ENCODE data around the gene URB1. TPM values are rescaled to one million over a fixed set of nuclear protein-coding genes. Genes with fewer than 3 reads are reported as not detected.

URB1 gene
- total and polyA plus RNA-seq, 2 of the 8 experiments (the other 6 are each of a cell fraction or from before 2014, with no cell fraction given): 8.1 to 28.9 TPM

GRCh38 chr21:32320726-32321125 lies 72.1 kb downstream of the URB1 start:
- H2BK120ac ChIP-seq (replicated peaks; ENCODE audit: low read depth, low read length): no peak overlapping the region
- no peaks in the 10 kb centered on the region for H3K4me1 ChIP-seq (replicated peaks in 1 of 4; ENCODE audit: control insufficient read depth in 3 of 4, insufficient read depth in 4 of 4, low read length in 3 of 4)
- no peak overlapping the region for H3K56ac ChIP-seq (replicated peaks; ENCODE audit: insufficient read length, low read depth, low read length)
- no peak overlapping the region for H4K5ac ChIP-seq (ENCODE audit: insufficient read length, low read depth, low read length)
- no peak overlapping the region for H4K8ac ChIP-seq (ENCODE audit: extremely low read depth, insufficient read depth, low read length)
- no peak for TF ChIP-seq ATF2 (IDR thresholded peaks at IDR 0.05; ENCODE audit: low read length)
- no peak for TF ChIP-seq BACH1 (IDR thresholded peaks at IDR 0.05; ENCODE audit: low read length)
- no peak for TF ChIP-seq GTF2F1 (IDR thresholded peaks at IDR 0.05; ENCODE audit: borderline replicate concordance, low read depth, low read length)
- TF ChIP-seq NRF1 (IDR thresholded peaks at IDR 0.05; ENCODE audit: low read depth, low read length): no peak
- TF ChIP-seq FOSL1 (IDR thresholded peaks at IDR 0.05; ENCODE audit: insufficient read depth, low read depth, low read length): no peak
- TF ChIP-seq SIN3A (conservative IDR thresholded peaks at IDR 0.05 in 1 of 2, IDR thresholded peaks at IDR 0.05 in 1 of 2; ENCODE audit: low read depth in 1 of 2, low read length in 2 of 2): no peak
- TF ChIP-seq CBX5 (IDR thresholded peaks at IDR 0.05; ENCODE audit: low read depth, low read length): no peak
- no peak for TF ChIP-seq KDM1A (IDR thresholded peaks at IDR 0.05; ENCODE audit: borderline replicate concordance, low read length)
- TF ChIP-seq EP300 (IDR thresholded peaks at IDR 0.05; ENCODE audit: borderline replicate concordance in 1 of 2, low read depth in 2 of 2, low read length in 2 of 2): no peak
- TF ChIP-seq TAF1 (IDR thresholded peaks at IDR 0.05; ENCODE audit: low read depth, low read length): no peak
- no peak overlapping the region for H3K18ac ChIP-seq (ENCODE audit: extremely low read depth, low read length)
- peaks cover 53 to 94% (median 88%) of the 10 kb centered on the region in 4 experiments for H3K36me3 ChIP-seq (ENCODE audit: control insufficient read depth in 2 of 4, insufficient read depth in 4 of 4, low read length in 3 of 4)
- H2AFZ ChIP-seq (ENCODE audit: low read length): no peak overlapping the region
- no peaks in the 10 kb centered on the region for H3K27me3 ChIP-seq (replicated peaks in 1 of 4; ENCODE audit: control insufficient read depth in 3 of 4, extremely low read depth in 1 of 4, insufficient read depth in 3 of 4, low read length in 3 of 4)
- peaks cover 0 to 15% of the 10 kb centered on the region in 2 experiments for H4K20me1 ChIP-seq (replicated peaks in 1 of 2; ENCODE audit: control insufficient read depth in 1 of 2, insufficient read depth in 2 of 2, low read length in 2 of 2)
- no peak overlapping the region for H3K4ac ChIP-seq (replicated peaks; ENCODE audit: insufficient read length, low read depth, low read length)
- no peaks in the 10 kb centered on the region for H3K9me3 ChIP-seq (ENCODE audit: insufficient read depth in 2 of 2, low read depth in 1 of 2, low read length in 1 of 2)
- H3K23me2 ChIP-seq (ENCODE audit: low read depth, low read length): no peaks in the 10 kb centered on the region
- H4K91ac ChIP-seq (replicated peaks; ENCODE audit: insufficient read length, low read length): no peak overlapping the region
- no peak overlapping the region for H2BK12ac ChIP-seq (ENCODE audit: low read depth, low read length)
- no peak overlapping the region for H3K9ac ChIP-seq (replicated peaks in 1 of 4; ENCODE audit: extremely low read depth in 1 of 4, low read depth in 3 of 4, low read length in 3 of 4)
- H3K79me1 ChIP-seq (ENCODE audit: low read depth, low read length): peaks cover 3% of the 10 kb centered on the region; the same call in 1 of the 2 replicates
- no peak for DNase-seq (ENCODE audit: low read depth in 1 of 2, low spot score in 2 of 2)
- no peak overlapping the region for H3K4me2 ChIP-seq (ENCODE audit: insufficient read depth in 1 of 2, low read depth in 2 of 2, low read length in 2 of 2)
- H3K79me2 ChIP-seq (ENCODE audit: control insufficient read depth in 1 of 2, insufficient read depth in 2 of 2, low read length in 2 of 2): no peaks in the 10 kb centered on the region
- H3K14ac ChIP-seq (ENCODE audit: insufficient read length): no peak overlapping the region
- no peak overlapping the region for H2BK15ac ChIP-seq (ENCODE audit: low read length)
- ChIA-PET POLR2A (ENCODE audit: partially characterized antibody) (no interaction called here), CTCF (ENCODE audit: partially characterized antibody) (interaction anchor here (0.6 to 1.1 kb wide), 3 partner anchors 12 to 351 kb away, joined by 3 to 4 read pairs (median 3); no protein-coding TSS in a partner anchor)
- H3K4me3 ChIP-seq (ENCODE audit: extremely low read depth in 1 of 4, insufficient read depth in 2 of 4, low read depth in 3 of 4, low read length in 4 of 4): no peak overlapping the region
- H3K27ac ChIP-seq (ENCODE audit: low read depth, low read length): no peak overlapping the region
- H2BK20ac ChIP-seq (ENCODE audit: low read length): no peak overlapping the region
- WGBS, 2 experiments (ENCODE audit: extremely low coverage in 1 of 2, insufficient coverage in 1 of 2, insufficient read length in 1 of 2, insufficient replicate concordance in 2 of 2, low coverage in 1 of 2, low lambda C conversion rate in 2 of 2, missing lambda C conversion rate in 1 of 2): 98% methylated on average over 13 of the region's 13 CpGs; no CpG with 5 or more reads in 1 of the 2 experiments
- no peak for FAIRE-seq
- H2AK5ac ChIP-seq (ENCODE audit: low read depth, low read length): no peak overlapping the region
- H2BK5ac ChIP-seq (ENCODE audit: low read depth, low read length): no peak overlapping the region
- H3K23ac ChIP-seq (ENCODE audit: insufficient read length): no peak overlapping the region
